Activated T-cell treated with anti-CD3 and anti-CD28 coated beads for 24 hours (primary cell): Measurements from ENCODE around the gene MCHR2.

ENCODE experiments used
- DNase-seq: peaks from one replicate; pipeline ENCODE4 v3.0.0-alpha.2; 2020; ENCODE audit warnings: low read depth

MCHR2 gene

DNA sequence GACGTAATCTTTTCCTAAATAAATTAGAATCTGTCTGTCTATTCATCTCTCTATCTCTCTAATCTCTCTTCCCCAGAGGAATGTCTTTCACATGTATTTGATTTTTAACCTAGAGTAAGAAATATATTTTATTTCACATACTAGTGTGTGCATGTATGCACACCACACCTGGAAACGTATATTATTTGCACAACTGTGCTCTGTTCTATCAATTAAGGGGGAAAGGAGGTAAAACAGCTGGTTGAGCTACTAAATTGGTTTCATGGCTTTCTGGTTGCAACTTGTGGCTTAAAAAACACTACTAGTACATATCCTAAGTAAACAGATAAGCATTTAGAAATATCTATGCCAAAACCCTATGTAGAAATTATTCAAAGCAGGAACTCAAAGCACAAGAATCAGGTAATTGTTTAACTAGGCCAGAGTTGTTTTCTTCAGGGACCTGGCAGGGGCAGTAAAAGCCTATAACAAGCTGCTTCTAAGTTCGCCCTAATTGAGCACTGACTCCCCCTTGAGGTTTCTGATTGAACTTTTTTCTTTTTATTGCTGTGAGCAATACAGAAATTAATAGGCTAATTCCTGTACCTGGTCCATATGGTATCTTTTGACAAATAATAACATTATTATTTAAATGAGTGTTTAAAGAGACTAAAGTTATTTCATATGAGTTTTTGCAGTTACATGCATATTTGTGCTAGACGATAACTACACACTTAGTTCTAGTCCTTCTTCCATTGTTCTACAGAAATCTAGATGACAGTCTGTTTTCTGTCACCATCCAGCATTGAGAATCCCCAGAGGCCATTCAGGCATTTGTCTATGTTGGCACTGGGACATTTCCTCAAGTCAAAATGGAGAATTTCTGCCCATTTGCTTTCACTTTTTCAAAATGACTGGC is 88.6 kb downstream of the MCHR2 start:
- no peak for DNase-seq

DNA sequence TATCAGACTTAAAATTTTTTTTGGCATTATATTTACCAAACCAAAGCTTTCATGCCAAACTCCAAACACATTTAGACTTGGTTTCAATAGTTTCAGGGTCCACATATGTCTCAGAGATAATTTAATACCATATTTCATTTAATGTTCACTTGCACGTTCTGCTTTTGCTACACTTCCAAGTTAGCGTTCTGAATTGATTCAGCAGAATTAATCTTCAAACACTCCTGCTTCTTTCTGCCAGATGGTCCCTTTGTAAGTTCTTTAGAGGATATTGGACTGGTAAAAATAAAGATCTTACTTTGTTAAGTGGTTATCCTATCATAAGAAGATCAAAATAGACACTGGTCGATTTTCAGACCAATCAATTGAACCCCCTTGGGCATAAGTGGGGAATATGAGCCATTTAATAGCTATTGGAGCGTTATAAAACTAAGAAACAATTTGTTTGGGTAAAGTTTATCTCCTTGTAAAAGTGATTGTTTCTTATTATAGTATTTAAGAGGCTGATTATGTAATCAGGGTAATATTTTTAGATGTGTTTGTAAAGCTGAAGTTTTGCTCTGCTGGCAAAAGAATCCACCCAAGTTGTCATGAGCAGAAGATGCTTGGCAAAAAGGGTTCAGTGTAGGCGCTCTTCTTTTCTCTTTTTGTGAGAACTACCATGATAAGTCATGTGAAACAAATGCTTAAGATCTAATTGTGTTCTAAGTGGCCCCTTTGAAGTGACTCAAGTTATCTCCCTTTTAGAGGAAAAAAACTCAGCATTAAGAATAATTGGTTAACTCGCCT is 92.2 kb downstream of the MCHR2 start:
- no peak for DNase-seq

DNA sequence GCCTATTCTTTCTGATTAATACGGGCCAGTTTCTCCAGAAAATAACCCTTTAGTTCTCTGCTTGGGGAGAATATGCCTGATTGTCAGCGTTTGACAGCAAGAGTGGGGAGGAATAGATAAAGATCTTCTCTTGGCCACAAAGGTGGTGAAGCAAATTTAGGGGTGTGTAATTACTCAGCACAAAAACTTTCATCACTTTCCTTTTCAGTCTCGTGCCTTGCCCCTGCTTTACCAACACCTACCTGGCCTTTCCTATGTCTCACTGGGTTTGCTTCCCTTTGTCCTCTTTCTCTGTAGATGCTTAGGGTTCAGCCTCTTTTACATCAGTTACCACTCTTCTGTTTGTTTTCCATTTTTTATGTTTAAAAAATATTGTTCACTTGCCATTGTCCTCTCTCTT is 99.2 kb downstream of the MCHR2 start:
- no peak for DNase-seq

DNA sequence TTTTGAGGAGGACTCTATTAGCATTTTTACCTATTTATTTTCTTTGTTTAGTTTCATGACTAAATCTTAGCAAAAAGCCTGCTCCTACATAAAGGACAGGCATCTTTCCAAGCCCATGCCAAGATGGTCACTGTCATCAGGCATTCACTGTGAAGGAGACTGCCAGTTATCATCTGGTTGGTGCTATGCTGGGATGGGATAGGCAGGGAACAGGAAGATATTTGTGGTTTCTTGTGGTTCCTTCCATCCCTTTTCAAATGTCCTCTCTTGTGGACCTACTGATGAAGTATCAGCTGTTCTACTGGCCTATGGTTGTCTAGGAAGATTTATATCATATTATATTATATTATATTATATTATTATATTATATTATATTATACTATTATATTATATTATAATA is 107.0 kb downstream of the MCHR2 start:
- DNase-seq: no peak

DNA sequence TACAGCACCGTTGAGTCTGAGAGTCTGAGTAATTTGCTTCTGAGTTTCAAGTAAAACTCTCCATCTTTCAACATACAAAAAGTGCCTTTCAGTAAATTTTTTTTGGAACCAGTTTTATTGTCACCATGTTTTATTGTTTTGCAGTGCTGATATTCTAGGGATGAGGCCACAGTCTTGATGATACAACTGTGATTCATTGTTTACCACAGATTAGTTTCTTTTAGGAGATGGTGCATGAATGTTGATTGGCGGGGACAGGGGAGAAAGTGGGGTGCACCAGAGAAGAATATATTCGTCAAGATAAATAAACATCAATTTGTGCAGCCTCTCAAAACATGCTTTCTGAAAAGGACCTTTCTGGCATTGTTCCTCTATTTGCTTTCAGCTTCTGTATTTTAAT is 109.0 kb downstream of the MCHR2 start:
- no peak for DNase-seq

DNA sequence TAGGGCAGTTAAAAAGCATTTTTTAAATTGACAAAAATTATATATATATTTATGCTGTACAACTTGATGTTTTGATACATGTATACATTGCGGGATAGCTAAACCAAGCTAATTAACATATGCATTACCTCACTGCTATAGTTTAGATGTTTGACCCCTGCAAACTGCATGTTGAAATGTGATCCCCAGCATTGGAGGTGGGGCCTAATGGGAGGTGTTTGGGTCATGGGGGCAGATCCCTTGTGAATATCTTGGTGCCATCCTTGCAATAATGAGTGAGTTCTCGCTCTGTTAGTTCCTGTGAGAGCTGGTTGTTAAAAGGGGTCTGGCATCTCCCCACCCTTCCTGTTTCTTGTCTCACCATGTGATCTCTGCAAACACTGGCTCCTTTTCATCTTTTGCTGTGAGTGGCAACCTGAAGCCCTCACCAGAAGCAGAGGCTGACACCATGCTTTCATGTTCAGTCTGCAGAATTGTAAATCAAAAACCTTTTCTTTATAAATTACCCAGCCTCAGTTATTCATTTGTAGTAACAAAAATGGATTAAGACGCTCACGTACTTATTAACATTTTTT is 111.8 kb downstream of the MCHR2 start:
- no peak for DNase-seq

DNA sequence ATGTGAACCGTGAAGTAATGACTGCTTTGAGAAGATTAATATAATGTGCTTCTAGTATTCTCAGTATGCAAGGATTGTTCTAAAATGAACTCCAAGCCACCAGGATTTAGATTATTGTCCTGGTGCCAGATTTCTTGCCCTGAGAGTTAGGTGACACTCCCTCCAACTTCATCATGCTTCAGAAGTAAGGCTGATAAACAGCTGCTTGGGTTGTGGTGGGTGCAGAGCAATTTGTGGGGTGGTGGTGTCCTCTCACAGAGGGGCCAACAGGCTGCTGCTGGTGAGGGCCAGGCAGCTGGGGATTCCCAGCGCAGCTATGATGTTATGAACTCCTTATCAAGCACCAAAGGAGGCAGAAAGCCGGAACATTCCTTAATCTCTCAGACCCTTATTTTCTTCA is 114.6 kb downstream of the MCHR2 start:
- DNase-seq: no peak

DNA sequence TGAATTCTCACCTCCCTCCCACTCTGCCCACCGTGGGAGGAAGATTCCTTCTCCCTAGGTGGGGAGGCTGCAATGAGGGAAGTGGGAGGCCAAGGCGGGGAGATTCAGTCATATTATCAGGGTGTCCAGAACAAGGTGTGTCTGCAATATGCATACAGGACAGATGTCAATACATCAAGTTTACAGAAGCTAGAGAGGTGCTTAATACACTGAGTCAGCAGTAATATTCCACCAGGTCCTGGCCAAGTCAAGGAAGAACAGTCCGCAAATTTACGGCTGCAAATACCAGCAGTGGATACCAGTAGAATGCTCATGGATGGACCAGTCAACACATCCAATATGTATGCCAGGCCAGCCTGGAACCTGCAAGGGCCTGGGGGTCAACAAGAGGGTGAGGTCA is 119.0 kb downstream of the MCHR2 start:
- no peak for DNase-seq

DNA sequence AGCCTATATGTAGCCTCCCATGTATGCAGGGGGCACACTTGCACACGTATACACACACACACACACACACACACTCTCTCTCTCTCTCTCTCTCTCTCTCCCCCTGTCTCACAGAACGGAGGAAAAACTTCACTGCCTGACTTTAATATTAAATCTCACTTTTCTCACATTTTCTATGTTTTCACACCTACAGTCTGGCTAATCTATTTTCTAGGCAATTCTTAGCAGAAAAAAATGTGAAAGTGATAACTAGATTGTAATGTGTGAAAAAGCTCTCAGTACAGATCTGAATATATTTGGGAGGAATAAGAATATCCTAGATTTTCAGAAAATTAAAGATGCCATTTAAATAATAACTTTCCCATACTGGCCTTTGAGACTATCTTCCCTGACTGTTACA is 120.9 kb downstream of the MCHR2 start:
- no peak for DNase-seq

DNA sequence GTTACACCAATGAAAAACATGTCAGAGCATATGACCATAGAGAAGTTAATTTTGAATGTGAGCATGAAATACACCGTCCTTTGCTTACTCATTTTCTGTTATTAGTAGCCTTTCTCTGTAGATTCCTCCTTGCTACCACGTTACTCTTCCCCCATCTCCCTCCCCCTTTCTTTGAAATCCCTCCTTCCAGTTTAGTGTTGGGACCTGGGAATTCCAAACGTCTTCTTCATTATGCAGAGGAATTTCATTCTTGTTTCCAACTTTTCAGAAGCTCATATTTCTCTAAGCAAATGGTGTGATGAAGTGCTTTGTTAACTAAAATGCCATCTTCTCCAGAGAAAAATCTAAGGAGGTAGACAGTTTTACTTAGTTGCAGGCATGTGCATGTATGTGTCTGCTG is 122.4 kb downstream of the MCHR2 start:
- DNase-seq: no peak
